HG03342 (cell line): ENCODE measurements around the gene AGAP5.
"Not testable (repeated sequence)": the region's sequence is repeated elsewhere in the genome, so short reads cannot be mapped to it uniquely, and the experiment has no call there.

ENCODE experiments used
- ATAC-seq: cut with Tn5 transposase; IDR thresholded peaks from one replicate; pipeline ENCODE4 v1.9.1; 2021; ENCODE audit warnings: mild to moderate bottlenecking, moderate library complexity; ENCODE audit not compliant: unreplicated experiment

The AGAP5 gene

DNA sequence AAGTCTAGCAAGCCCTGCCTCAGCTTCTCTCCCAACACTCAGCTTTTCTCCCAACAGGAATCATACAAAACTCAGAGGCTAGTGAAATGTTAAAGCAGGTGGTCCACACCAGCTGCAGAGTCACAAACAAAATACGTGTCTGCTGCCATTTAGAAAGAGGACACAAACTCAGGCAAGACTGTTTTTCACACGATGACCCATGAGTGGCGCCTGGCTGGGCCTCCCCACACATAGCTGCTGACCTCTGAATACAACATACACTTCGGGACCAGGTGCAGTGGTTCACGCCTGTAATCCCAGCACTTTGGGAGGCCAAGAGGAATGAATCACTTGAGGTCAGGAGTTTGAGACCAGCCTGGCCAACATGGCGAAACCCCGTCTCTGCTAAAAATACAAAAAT, 35.2 kb downstream of the AGAP5 start:
- not testable (repeated sequence) for ATAC-seq

GRCh38 chr10:73655990-73656298, 42.0 kb downstream of the AGAP5 start, which contains the start of gene SYNPO2L:
SYNPO2L (minus strand) TSS chr10:73656029; CDS start chr10:73655922, 107 bp downstream.
- ATAC-seq = no peak

DNA sequence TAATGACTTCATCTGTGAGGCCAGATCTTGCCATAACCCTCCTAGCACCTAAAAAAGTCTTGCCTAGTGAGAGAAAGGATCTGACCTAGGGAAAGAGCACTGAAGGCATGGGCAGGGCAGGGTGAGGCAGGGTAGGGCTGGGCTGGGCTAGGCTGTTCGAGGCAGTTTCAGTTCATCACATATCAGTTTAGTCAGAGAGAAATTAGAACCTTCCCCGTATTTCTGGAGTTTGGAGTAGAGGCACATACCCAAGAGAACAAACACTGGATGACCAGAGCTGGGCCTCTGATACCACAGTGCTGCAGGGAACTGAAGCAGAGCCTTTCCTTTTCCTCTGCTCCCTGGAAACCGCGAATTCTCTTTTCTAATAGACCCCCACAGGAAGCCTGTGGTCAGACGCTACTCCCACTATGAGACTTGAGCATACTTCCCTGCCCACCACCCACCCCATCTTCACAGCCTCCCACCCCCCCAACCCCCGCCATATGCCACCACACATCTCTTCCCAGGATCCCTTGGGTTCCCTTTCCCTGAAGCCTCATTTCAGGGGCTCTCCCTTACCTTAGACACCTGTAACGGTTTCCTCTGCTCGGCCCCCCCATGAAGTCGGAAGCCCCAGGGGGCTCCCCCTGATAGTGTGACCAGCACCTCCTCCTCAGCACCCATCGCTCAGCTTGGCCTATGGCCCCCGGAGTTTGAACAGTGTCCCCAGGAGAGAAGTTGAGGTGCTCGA, 42.5 kb downstream of the AGAP5 start:
- no peak for ATAC-seq

GRCh38 chr10:73653701-73654100, 44.2 kb downstream of the AGAP5 start:
- no peak for ATAC-seq

GRCh38 chr10:73653195-73653594, 44.7 kb downstream of the AGAP5 start:
- ATAC-seq = no peak

- ATAC-seq = no peak
Observed at GRCh38 chr10:73650537-73651331, 47.2 kb downstream of the AGAP5 start.

DNA sequence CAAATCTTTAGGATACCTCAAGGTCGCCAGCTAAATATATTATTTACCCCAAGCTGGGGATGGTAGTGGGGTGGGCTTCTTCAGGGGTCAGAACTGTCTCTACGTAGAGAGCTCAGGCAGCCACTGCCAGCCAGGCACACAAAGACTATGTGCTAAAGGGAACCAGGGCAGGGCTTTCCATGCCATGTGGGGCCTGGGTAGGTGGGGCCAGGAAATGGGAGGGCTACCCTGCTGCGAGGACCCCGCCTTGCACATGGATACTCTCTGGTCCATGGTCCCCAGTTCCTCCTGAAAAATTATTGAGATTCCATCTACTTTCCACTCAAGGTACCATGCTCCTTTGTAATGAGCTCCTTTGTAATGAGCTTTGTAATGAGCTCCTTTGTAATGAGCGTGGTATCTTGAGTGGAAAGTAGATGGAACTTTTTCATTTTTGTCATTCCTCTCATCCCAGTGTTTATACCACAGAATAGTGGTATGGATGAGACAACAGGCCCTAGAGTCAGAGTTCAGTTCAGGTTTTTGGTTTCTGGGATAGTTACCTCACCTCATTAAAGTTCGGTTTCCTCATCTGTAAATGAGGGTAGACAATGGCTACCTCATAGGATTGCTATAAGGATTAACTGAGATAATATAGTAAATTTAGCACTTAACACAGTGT, 47.9 kb downstream of the AGAP5 start:
- no peak for ATAC-seq

DNA sequence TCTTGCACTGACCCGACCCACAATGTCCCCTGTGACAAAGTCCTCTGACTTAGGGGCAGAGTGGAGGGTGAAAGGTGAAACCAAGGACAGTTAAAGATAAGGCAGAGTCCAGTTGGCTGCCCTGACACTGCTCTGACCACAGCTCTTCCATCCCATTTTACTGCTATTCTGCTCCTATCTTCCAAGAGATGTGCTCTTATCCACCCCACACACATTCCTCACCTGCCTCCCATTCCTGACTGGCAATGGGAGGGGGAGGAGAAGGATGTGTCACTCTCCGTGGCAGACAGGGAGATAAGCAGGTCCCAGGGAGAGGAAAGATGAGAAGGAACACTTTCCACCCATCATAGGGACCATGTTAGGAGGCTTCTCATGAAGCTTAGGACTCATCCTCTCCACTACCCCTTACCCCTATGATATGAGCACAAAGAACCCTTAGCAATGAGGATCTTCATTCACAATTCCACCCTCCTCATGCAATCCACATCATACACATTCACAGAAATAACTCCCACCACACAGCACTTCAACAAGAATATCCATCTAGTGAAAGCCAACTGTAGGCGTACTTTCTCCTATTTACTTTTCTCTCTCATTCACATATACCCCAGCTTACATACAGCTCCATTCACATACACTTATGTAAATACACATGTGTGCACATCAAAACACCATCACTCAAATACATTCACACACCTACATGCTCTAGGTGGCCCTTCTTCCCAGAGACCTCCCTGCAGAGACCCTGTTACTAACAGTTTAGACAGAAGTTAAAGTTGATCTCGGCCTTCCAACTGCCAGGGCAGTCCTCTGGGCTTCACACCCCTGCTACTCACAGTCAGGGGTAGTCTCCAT, 48.7 kb downstream of the AGAP5 start:
- no peak for ATAC-seq

- no peak for ATAC-seq
Observed at GRCh38 chr10:73647875-73648651, 49.8 kb downstream of the AGAP5 start.

- ATAC-seq = no peak
Observed at GRCh38 chr10:73647211-73647874, 50.6 kb downstream of the AGAP5 start.

- ATAC-seq = no peak
Observed at GRCh38 chr10:73646598-73647041, 51.3 kb downstream of the AGAP5 start.

- ATAC-seq = no peak
Observed at GRCh38 chr10:73645251-73645650, 52.7 kb downstream of the AGAP5 start.

DNA sequence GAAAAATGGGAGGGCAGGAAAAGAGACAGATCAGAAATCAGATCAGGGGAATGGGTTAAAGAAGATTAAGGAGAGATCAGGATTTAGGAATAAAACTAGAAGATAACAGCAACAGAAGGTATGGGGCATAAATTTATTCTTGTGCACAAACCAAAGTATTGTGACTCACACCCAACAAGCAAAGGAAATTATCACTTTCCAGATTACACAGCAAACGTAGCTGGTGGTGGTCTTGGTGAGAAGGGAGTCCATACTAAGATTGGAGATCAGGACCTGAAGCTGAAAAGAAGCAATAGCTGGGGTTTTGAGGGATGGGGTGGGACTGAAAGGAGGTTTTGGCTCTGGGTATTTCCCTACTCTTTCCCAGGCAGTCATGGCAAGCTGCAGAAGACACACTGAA, 53.1 kb downstream of the AGAP5 start:
- ATAC-seq = no peak

DNA sequence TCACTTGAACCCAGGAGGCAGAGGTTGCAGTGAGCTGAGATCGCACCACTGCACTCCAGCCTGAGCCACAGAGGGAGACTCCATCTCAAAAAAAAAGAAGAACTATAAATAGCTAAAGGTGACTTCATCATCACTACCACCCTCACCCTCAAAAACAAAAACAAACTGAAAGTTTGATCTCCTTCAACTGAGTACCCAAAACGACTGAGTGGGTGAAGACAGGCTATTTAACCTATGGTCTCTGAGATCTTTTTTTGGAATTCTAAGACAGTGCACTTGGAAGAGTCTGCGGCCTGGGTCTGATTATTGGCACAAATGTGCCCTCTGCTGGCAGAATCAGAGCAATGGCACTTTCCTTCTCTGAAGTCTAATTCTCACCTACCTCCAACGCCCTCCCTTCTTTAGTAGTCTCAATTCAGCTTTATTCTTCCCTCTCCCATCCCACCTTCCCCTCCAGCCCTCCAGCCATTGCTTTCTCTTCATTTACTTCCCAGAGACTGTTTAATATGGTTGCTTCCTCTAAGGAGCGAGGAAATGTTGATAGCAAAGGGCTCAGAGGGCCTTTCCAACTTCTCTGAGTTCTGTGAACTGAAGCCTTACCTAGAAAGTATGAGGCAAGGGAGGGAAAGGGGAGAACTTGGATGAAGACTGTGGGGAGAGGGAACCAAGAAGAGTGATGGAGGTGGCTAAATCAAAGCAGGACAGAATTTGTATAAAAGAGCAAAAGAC, 53.7 kb downstream of the AGAP5 start:
- peak; percentile 44 for ATAC-seq

- no peak for ATAC-seq
Observed at GRCh38 chr10:73643362-73643761, 54.5 kb downstream of the AGAP5 start.

GRCh38 chr10:73641328-73642060, 56.4 kb downstream of the AGAP5 start, which contains the start of gene MYOZ1:
MYOZ1 (minus strand) TSS chr10:73641474; CDS start chr10:73640017, 1,457 bp downstream.
- ATAC-seq = no peak

DNA sequence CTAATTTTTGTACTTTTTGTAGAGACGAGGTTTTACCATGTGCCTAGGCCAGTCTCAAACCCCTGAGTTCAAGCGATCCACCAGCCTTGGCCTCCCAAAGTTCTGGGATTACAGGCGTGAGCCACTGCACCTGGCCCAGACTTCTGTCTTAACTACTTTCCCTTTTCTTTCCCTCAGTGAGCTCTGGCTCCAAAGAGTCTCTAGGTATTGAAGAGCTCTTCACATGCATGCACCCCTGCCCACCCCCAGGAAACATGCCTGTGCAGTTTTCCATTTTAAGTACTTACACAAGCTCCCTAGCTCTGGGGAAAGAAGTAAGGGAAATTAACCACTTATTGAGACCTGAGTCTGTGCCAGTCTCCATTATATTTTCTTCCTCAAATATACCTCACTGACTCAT, 58.6 kb downstream of the AGAP5 start:
- ATAC-seq = no peak

DNA sequence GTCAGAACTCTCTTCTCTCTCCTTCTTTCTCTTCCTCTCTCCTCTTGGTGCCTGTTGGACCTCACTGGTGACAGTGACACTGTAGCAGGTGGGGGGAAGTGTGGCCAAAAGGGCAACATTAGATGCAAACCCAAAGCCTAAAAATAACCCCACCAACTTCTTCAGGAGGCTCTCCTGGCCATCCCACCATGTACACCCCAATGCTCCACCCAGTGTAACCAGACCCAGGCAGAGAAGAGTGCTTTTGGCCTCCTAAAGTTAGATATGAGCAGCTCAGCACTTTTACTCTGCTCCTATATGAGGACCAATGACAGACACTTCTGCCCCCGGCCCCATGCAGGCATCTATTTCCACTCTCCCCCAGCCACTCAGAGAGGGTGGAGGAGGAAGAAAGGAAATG, 62.1 kb downstream of the AGAP5 start:
- ATAC-seq = no peak
